PC-3 (cell line): ENCODE data around the gene TTC24.

Experiments
- CTCF ChIP-seq: fragments of 300-600 bp; sonication (generic); conservative IDR thresholded peaks from 2 replicates; pipeline ENCODE4 v1.5.1; 2017; ENCODE audit warnings: antibody characterized with exemption, low read depth, mild to moderate bottlenecking, low read length
- EZH2 ChIP-seq: fragments of 300-600 bp; sonication (generic); IDR thresholded peaks from one replicate; pipeline ENCODE4 v1.6.1; 2017; ENCODE audit warnings: antibody characterized with exemption, mild to moderate bottlenecking, low read length; ENCODE audit not compliant: unreplicated experiment
- EZH2phosphoT487 ChIP-seq: fragments of 300-600 bp; sonication (generic); IDR thresholded peaks from 2 replicates; pipeline ENCODE4 v1.6.1; 2018; ENCODE audit warnings: mild to moderate bottlenecking, antibody characterized with exemption, low read length, borderline replicate concordance

GRCh38 chr1:156627313-156627880 lies 47.9 kb downstream of the TTC24 start:
- peak; percentile 91 for TF ChIP-seq CTCF
- no peak for TF ChIP-seq EZH2
- TF ChIP-seq EZH2phosphoT487, result no peak
